Measurements from ENCODE around the gene IQGAP2. TPM values are rescaled to one million over a fixed set of nuclear protein-coding genes. Genes with fewer than 3 reads are reported as not detected.

Gene IQGAP2
- total and polyA plus RNA-seq, 3 donors from 2014 or later, result 33.5 to 78.6 (median 60.2) TPM

DNA sequence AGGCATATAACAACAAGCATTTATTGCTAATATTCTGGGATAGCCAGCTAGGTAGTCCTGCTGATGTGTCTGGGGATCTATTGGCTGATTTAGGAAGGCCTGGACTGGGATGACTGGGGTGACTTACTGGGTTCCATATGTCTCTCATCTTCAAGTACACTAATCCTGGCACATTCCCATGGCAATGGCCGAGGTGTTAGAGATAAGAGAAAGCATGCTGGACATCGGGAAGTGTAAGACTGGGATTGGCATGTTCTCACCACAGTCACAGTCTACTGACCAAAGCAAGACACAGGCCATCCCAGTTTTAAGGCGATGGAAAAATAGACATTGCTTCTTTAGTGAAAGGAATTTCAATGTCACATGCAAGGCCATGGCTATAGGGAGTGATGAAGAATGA, 342.6 kb downstream of the IQGAP2 start:
- intact Hi-C loops (cut with DNase I; ENCODE audit: low total_unique reads), result no loop called here
- no peak for DNase-seq
- Histone ChIP-seq H3K27ac (no peak overlapping the region), H3K4me1 (no peaks in the 10 kb centered on the region), H3K27me3 (no peaks in the 10 kb centered on the region), H3K9me3 (no peaks in the 10 kb centered on the region), H3K36me3 (ENCODE audit: low read depth, missing control alignments) (no peaks in the 10 kb centered on the region), H3K4me3 (no peak overlapping the region)
- TF ChIP-seq, protein P1, sequence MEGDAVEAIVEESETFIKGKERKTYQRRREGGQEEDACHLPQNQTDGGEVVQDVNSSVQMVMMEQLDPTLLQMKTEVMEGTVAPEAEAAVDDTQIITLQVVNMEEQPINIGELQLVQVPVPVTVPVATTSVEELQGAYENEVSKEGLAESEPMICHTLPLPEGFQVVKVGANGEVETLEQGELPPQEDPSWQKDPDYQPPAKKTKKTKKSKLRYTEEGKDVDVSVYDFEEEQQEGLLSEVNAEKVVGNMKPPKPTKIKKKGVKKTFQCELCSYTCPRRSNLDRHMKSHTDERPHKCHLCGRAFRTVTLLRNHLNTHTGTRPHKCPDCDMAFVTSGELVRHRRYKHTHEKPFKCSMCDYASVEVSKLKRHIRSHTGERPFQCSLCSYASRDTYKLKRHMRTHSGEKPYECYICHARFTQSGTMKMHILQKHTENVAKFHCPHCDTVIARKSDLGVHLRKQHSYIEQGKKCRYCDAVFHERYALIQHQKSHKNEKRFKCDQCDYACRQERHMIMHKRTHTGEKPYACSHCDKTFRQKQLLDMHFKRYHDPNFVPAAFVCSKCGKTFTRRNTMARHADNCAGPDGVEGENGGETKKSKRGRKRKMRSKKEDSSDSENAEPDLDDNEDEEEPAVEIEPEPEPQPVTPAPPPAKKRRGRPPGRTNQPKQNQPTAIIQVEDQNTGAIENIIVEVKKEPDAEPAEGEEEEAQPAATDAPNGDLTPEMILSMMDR (IDR thresholded peaks at IDR 0.05), result no peak
- TF ChIP-seq POLR2A (IDR thresholded peaks at IDR 0.05), result no peak
- 62 to 74% methylated on average over 3 of the region's 3 CpGs for WGBS, 2 donors

- H3K27me3 ChIP-seq, result no peaks in the 10 kb centered on the region
- WGBS, 2 donors, result 78 to 81% methylated on average over 2 of the region's 2 CpGs
- DNase-seq, result no peak
These were observed 343.6 kb downstream of the IQGAP2 start for GRCh38 chr5:76746677-76747076.

DNA sequence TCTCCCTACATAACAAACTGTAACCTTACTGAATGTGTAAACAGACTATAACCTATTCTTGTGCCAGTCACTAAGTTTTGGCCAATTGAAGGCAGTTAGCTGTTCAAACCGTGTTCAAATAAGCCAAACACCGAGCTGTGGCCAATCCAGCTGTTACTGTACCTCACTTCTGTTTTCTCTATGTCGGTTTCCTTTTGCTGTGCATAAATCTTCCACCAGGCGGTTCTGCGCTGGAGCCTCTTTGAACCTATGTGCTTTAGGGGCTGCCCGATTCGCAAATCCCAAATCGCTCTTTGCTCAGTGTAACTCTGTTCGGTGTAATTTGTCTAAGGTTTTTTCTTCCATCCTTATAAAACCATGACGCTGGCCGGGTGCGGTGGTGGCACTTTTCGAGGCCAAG, 344.6 kb downstream of the IQGAP2 start:
- Histone ChIP-seq H3K4me3 (no peak overlapping the region), H3K9me3 (no peaks in the 10 kb centered on the region), H3K4me1 (no peaks in the 10 kb centered on the region), H3K27me3 (no peaks in the 10 kb centered on the region), H3K36me3 (ENCODE audit: low read depth, missing control alignments) (no peaks in the 10 kb centered on the region), H3K27ac (no peak overlapping the region)
- intact Hi-C loops (cut with DNase I; ENCODE audit: low total_unique reads), result no loop called here
- no peak for TF ChIP-seq POLR2A (IDR thresholded peaks at IDR 0.05)
- TF ChIP-seq, protein P1 (IDR thresholded peaks at IDR 0.05), result no peak
- 73 to 80% methylated on average over 13 of the region's 13 CpGs for WGBS, 2 donors
- no peak for DNase-seq

More at GRCh38 chr5:76746677-76747076, 343.6 kb downstream of the IQGAP2 start:
- intact Hi-C loops (cut with DNase I; ENCODE audit: low total_unique reads), result no loop called here
- no peak overlapping the region for H3K4me3 ChIP-seq
- no peak overlapping the region for H3K27ac ChIP-seq
- TF ChIP-seq, protein P1 (IDR thresholded peaks at IDR 0.05), result no peak
- TF ChIP-seq POLR2A (IDR thresholded peaks at IDR 0.05), result no peak
- no peaks in the 10 kb centered on the region for H3K4me1 ChIP-seq
- H3K9me3 ChIP-seq, result no peaks in the 10 kb centered on the region
- no peaks in the 10 kb centered on the region for H3K36me3 ChIP-seq (ENCODE audit: low read depth, missing control alignments)

- no peak for TF ChIP-seq POLR2A (IDR thresholded peaks at IDR 0.05)
- TF ChIP-seq, protein P1 (IDR thresholded peaks at IDR 0.05), result no peak
- no peaks in the 10 kb centered on the region for H3K9me3 ChIP-seq
- no peak for DNase-seq
- no peaks in the 10 kb centered on the region for H3K36me3 ChIP-seq (ENCODE audit: low read depth, missing control alignments)
- H3K27me3 ChIP-seq, result no peaks in the 10 kb centered on the region
- intact Hi-C loops (cut with DNase I; ENCODE audit: low total_unique reads), result no loop called here
- no peak overlapping the region for H3K4me3 ChIP-seq
- no peak overlapping the region for H3K27ac ChIP-seq
- WGBS, 2 donors, result 82 to 92% methylated on average over 5 of the region's 5 CpGs
- peaks cover 3% of the 10 kb centered on the region for H3K4me1 ChIP-seq
These were observed 348.2 kb downstream of the IQGAP2 start for GRCh38 chr5:76751291-76751690.

GRCh38 chr5:76754668-76755078, 351.6 kb downstream of the IQGAP2 start:
- TF ChIP-seq, protein P1 (IDR thresholded peaks at IDR 0.05), result no peak
- H3K27ac ChIP-seq, result peak overlapping the region in 1 of 2 donors; percentile 55
- WGBS, 2 donors, result 72 to 77% methylated on average over 3 of the region's 3 CpGs

More at GRCh38 chr5:76754668-76755078, 351.6 kb downstream of the IQGAP2 start:
- no peaks in the 10 kb centered on the region for H3K9me3 ChIP-seq
- intact Hi-C loops (cut with DNase I; ENCODE audit: low total_unique reads), result no loop called here
- H3K36me3 ChIP-seq (ENCODE audit: low read depth, missing control alignments), result no peaks in the 10 kb centered on the region
- peaks cover 3% of the 10 kb centered on the region for H3K4me1 ChIP-seq
- no peak overlapping the region for H3K4me3 ChIP-seq
- DNase-seq, result no peak
- no peaks in the 10 kb centered on the region for H3K27me3 ChIP-seq

Data from testis (tissue), 3 donors.